ENCODE data around the gene CCDC97. TPM values are rescaled to one million over a fixed set of nuclear protein-coding genes. Genes with fewer than 3 reads are reported as not detected.

Gene CCDC97
- total and polyA plus RNA-seq, 7 donors = 8.7 to 23.1 (median 11.3) TPM

GRCh38 chr19:41311072-41311471 lies 1.1 kb downstream of the CCDC97 start:
- H3K9me3 ChIP-seq = no peaks in the 10 kb centered on the region
- intact Hi-C loops (cut with DNase I) = loop anchor here (5.0 kb wide), 1 partner anchor 41 kb away; the partner anchor contains the start of gene TGFB1

GRCh38 chr19:41311613-41312012 lies 1.6 kb downstream of the CCDC97 start:
- intact Hi-C loops (cut with DNase I) = loop anchor here (5.0 kb wide), 1 partner anchor 41 kb away; the partner anchor contains the start of gene TGFB1
- H3K4me1 ChIP-seq = peaks cover 0 to 37% (median 36%) of the 10 kb centered on the region in 4 donors
- no peaks in the 10 kb centered on the region for H3K9me3 ChIP-seq
- DNase-seq = no peak
- no peaks in the 10 kb centered on the region for H3K27me3 ChIP-seq
- H3K4me3 ChIP-seq = no peak overlapping the region
- WGBS, 2 donors = 92% methylated on average over 8 of the region's 8 CpGs
- H3K36me3 ChIP-seq = peaks cover 6 to 52% (median 18%) of the 10 kb centered on the region in 4 donors
- TF ChIP-seq POLR2AphosphoS5 (IDR thresholded peaks at IDR 0.05) (no peak), EP300 (IDR thresholded peaks at IDR 0.05) (no peak), POLR2A (IDR thresholded peaks at IDR 0.05) (no peak)
- TF ChIP-seq, protein P1, sequence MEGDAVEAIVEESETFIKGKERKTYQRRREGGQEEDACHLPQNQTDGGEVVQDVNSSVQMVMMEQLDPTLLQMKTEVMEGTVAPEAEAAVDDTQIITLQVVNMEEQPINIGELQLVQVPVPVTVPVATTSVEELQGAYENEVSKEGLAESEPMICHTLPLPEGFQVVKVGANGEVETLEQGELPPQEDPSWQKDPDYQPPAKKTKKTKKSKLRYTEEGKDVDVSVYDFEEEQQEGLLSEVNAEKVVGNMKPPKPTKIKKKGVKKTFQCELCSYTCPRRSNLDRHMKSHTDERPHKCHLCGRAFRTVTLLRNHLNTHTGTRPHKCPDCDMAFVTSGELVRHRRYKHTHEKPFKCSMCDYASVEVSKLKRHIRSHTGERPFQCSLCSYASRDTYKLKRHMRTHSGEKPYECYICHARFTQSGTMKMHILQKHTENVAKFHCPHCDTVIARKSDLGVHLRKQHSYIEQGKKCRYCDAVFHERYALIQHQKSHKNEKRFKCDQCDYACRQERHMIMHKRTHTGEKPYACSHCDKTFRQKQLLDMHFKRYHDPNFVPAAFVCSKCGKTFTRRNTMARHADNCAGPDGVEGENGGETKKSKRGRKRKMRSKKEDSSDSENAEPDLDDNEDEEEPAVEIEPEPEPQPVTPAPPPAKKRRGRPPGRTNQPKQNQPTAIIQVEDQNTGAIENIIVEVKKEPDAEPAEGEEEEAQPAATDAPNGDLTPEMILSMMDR (IDR thresholded peaks at IDR 0.05) = no peak
- H3K27ac ChIP-seq = no peak overlapping the region

More at GRCh38 chr19:41311072-41311471, 1.1 kb downstream of the CCDC97 start:
- 46 to 68% methylated on average over 5 of the region's 5 CpGs for WGBS, 2 donors
- no peak for DNase-seq
- H3K36me3 ChIP-seq = peaks cover 10 to 52% (median 18%) of the 10 kb centered on the region in 4 donors
- TF ChIP-seq, protein P1 (IDR thresholded peaks at IDR 0.05) = no peak
- TF ChIP-seq EP300 (IDR thresholded peaks at IDR 0.05) (no peak), POLR2AphosphoS5 (IDR thresholded peaks at IDR 0.05) (no peak), POLR2A (IDR thresholded peaks at IDR 0.05) (no peak)
- peak overlapping the region; percentile 88 to 96 (median 95) for H3K27ac ChIP-seq
- H3K4me1 ChIP-seq = peaks cover 0 to 37% (median 36%) of the 10 kb centered on the region in 4 donors
- no peaks in the 10 kb centered on the region for H3K27me3 ChIP-seq
- H3K4me3 ChIP-seq = peak overlapping the region; percentile 61 to 83 (median 68)

DNA sequence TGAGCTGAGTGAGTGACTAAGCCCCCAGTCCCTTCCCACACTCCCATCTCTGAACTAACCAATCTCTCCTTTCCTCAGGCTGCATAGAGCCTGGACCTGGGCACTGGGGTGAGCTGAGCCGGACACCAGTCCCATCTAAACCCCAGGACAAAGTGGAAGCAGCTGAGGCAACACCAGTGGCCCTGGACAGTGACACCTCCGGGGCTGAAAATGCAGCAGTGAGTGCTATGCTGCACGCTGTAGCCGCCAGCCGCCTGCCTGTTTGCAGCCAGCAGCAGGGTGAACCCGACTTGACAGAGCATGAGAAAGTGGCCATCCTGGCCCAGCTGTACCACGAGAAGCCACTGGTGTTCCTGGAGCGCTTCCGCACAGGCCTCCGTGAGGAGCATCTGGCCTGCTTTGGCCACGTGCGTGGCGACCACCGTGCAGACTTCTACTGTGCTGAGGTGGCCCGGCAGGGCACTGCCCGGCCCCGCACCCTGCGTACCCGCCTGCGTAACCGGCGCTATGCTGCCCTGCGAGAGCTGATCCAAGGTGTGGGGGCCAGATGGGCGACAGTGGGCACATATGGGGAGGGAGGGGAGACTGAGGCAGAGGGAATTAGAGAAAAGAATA lies 6.4 kb downstream of the CCDC97 start:
- WGBS, 2 donors = 97 to 98% methylated on average over 24 of the region's 24 CpGs
- H3K36me3 ChIP-seq = peaks cover 0 to 86% (median 47%) of the 10 kb centered on the region in 4 donors
- no peaks in the 10 kb centered on the region for H3K9me3 ChIP-seq
- H3K4me3 ChIP-seq = no peak overlapping the region
- no peak overlapping the region for H3K27ac ChIP-seq
- no peaks in the 10 kb centered on the region for H3K27me3 ChIP-seq
- peaks cover 0 to 11% (median 10%) of the 10 kb centered on the region in 4 donors for H3K4me1 ChIP-seq
- intact Hi-C loops (cut with DNase I) = no loop called here
- DNase-seq = no peak
- TF ChIP-seq EP300 (IDR thresholded peaks at IDR 0.05) (no peak), POLR2A (IDR thresholded peaks at IDR 0.05) (no peak), POLR2AphosphoS5 (IDR thresholded peaks at IDR 0.05) (no peak)
- TF ChIP-seq, protein P1 (IDR thresholded peaks at IDR 0.05) = no peak

DNA sequence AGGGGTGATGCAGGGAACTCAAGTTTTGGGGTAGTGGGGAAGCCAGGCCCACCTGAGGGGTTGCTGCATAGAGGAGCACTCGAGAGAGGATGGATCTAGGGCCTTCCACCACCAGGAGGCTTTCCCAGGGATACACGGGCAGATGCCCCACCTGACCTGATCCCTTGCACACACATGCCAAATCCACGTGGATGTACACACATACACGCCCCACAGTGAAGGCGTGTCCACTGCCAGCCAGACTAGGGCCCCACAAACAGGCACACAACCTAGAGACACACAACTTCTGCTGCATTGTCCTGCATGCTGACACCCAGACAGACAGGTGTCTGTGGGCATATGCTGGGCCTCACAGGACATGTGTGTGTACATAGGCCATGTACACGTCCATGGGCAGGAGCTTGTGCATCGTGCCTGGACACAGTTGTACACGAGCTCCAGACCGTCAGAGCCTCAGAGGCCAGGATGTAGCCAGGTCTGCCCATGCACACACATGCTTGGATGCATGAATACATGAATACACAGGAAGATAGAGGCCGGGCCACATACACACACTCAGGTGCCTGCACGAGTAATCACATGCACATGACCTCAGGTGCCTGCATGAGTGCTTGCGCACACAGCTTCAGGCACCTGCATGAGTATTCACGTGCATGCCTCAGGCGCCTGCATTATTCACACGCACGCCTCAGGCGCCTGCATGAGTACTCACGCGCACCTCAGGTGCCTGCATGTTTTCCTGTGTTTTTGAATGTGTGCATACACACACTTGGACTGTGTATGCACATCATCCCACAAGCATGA lies 8.9 kb downstream of the CCDC97 start:
- H3K27me3 ChIP-seq = no peaks in the 10 kb centered on the region
- H3K4me1 ChIP-seq = peaks cover 0 to 27% (median 26%) of the 10 kb centered on the region in 4 donors
- H3K9me3 ChIP-seq = no peaks in the 10 kb centered on the region
- 76 to 88% methylated on average over 19 of the region's 19 CpGs for WGBS, 2 donors
- DNase-seq = no peak
- H3K36me3 ChIP-seq = peaks cover 0 to 78% (median 39%) of the 10 kb centered on the region in 4 donors
- intact Hi-C loops (cut with DNase I) = no loop called here
- H3K27ac ChIP-seq = no peak overlapping the region
- H3K4me3 ChIP-seq = no peak overlapping the region
- TF ChIP-seq, protein P1 (IDR thresholded peaks at IDR 0.05) = no peak
- TF ChIP-seq EP300 (IDR thresholded peaks at IDR 0.05) (no peak), POLR2AphosphoS5 (IDR thresholded peaks at IDR 0.05) (no peak), POLR2A (IDR thresholded peaks at IDR 0.05) (no peak)

All from sigmoid colon (tissue), 7 donors.